ENCODE results near the gene GGN. TPM values are rescaled to one million over a fixed set of nuclear protein-coding genes. Genes with fewer than 3 reads are reported as not detected.
A peak's percentile ranks its signal among the peaks of the same experiment; 100 is the strongest.

GGN gene
- total RNA-seq, 2 donors from 2014 or later = 0.95 TPM; not detected in 1

- Mint-ChIP-seq H3K4me3 (peak overlapping the region; percentile 82), H3K9me3 (no peaks in the 10 kb centered on the region), H3K27ac (peak overlapping the region; percentile 80), H3K4me1 (peaks cover 4% of the 10 kb centered on the region), H3K36me3 (ENCODE audit: low read depth) (peaks cover 47% of the 10 kb centered on the region), H3K27me3 (no peaks in the 10 kb centered on the region)
- no peak for ATAC-seq (replicated peaks)
These were observed 14.8 kb upstream of the GGN start for GRCh38 chr19:38402623-38402966.

DNA sequence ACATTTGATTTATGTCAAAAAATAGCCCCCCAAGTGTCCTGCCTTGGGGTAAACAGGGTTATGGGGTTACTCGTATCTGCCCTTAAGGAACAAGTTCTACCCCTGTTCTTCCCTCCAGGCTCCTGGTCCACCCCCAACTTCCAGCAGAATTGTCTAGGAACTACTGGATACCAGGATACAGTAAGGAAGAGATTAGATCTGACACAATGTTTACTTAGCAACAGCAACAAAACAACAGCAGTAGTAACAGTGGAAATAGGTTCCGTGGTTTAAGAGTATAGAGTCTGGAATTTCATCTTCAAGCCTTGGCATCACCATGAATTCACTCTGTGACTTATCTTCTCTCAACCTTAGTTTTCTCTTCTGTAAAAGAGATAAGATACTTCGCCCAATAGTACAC is 13.3 kb upstream of the GGN start:
- H3K27me3 Mint-ChIP-seq = no peaks in the 10 kb centered on the region
- H3K27ac Mint-ChIP-seq = no peak overlapping the region
- H3K36me3 Mint-ChIP-seq (ENCODE audit: low read depth) = peaks cover 46% of the 10 kb centered on the region
- ATAC-seq (replicated peaks) = no peak
- H3K9me3 Mint-ChIP-seq = no peaks in the 10 kb centered on the region
- peak overlapping the region; percentile 57 for H3K4me3 Mint-ChIP-seq
- peaks cover 4% of the 10 kb centered on the region for H3K4me1 Mint-ChIP-seq

- no peak overlapping the region for H3K4me3 Mint-ChIP-seq
- H3K4me1 Mint-ChIP-seq = peaks cover 4% of the 10 kb centered on the region
- no peaks in the 10 kb centered on the region for H3K27me3 Mint-ChIP-seq
- H3K36me3 Mint-ChIP-seq (ENCODE audit: low read depth) = peaks cover 41% of the 10 kb centered on the region
- H3K27ac Mint-ChIP-seq = no peak overlapping the region
- ATAC-seq (replicated peaks) = no peak
- H3K9me3 Mint-ChIP-seq = no peaks in the 10 kb centered on the region
These were observed 12.5 kb upstream of the GGN start for GRCh38 chr19:38400361-38400760.

- Mint-ChIP-seq H3K27me3 (no peaks in the 10 kb centered on the region), H3K4me3 (no peak overlapping the region), H3K27ac (no peak overlapping the region), H3K9me3 (no peaks in the 10 kb centered on the region), H3K4me1 (peaks cover 4% of the 10 kb centered on the region), H3K36me3 (ENCODE audit: low read depth) (peaks cover 40% of the 10 kb centered on the region)
- ATAC-seq (replicated peaks) = no peak
These were observed 11.7 kb upstream of the GGN start for GRCh38 chr19:38399537-38399936.

DNA sequence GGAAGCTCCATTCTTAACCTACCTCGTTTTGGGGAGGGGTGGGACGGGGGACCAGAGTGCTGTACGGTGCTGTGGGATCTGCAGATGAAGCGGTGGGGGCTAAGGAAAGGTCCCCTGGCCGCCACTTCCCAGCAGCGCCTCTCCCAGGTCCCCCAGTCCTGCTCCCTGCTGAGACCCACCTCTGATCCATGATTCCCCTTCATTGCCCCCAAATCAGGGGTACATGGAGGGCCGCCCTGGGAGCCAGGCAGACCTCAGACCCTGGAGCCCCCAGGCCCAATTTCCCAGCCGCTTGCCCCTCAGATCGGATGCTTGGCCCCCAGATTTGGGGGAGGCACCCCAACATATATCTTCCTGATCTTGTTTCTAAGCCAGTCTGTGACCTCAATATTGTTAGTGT is 11.2 kb upstream of the GGN start:
- Mint-ChIP-seq H3K36me3 (ENCODE audit: low read depth) (peaks cover 38% of the 10 kb centered on the region), H3K27ac (no peak overlapping the region), H3K9me3 (no peaks in the 10 kb centered on the region), H3K4me1 (peaks cover 5% of the 10 kb centered on the region), H3K27me3 (no peaks in the 10 kb centered on the region), H3K4me3 (no peak overlapping the region)
- ATAC-seq (replicated peaks) = no peak

DNA sequence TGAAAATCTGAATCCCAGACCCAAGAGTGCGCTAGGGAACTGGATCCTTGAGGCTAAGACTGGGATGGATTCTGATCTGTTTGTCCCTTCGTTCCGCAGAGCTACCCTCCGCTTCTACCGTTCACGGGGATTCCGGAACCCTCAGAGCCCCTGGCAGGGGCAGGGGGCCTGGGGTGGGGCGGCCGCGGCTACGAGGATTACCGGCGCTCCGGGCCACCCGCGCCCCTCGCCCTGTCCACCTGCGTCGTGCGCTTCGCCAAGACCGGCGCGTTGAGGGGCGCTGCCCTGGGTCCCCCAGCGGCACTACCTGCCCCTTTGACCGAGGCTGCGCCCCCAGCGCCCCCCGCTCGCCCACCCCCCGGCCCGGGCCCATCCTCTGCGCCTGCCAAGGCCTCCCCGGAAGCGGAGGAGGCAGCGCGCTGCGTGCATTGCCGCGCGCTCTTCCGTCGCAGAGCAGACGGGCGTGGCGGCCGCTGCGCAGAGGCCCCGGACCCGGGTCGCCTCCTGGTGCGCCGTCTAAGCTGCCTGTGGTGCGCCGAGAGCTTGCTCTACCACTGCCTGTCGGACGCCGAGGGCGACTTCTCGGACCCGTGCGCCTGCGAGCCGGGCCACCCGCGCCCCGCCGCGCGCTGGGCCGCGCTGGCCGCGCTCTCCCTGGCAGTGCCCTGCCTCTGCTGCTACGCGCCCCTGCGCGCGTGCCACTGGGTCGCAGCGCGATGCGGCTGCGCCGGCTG is 7.7 kb upstream of the GGN start:
- ATAC-seq (replicated peaks) = peak; percentile 78
- Mint-ChIP-seq H3K4me3 (peak overlapping the region; percentile 86), H3K27ac (peak overlapping the region; percentile 80), H3K9me3 (no peaks in the 10 kb centered on the region), H3K36me3 (ENCODE audit: low read depth) (peaks cover 33% of the 10 kb centered on the region), H3K4me1 (peaks cover 15% of the 10 kb centered on the region), H3K27me3 (no peaks in the 10 kb centered on the region)

GRCh38 chr19:38394488-38394887 is 6.7 kb upstream of the GGN start:
- Mint-ChIP-seq H3K27ac (peak overlapping the region; percentile 80), H3K4me3 (peak overlapping the region; percentile 86), H3K36me3 (ENCODE audit: low read depth) (peaks cover 33% of the 10 kb centered on the region), H3K27me3 (peaks cover 4% of the 10 kb centered on the region), H3K9me3 (no peaks in the 10 kb centered on the region), H3K4me1 (peaks cover 23% of the 10 kb centered on the region)
- peak; percentile 80 for ATAC-seq (replicated peaks)

GRCh38 chr19:38392707-38393308 is 5.0 kb upstream of the GGN start:
- Mint-ChIP-seq H3K27ac (no peak overlapping the region), H3K27me3 (peaks cover 4% of the 10 kb centered on the region), H3K36me3 (ENCODE audit: low read depth) (peaks cover 38% of the 10 kb centered on the region), H3K4me1 (peaks cover 31% of the 10 kb centered on the region), H3K4me3 (no peak overlapping the region), H3K9me3 (no peaks in the 10 kb centered on the region)
- peak; percentile 18 for ATAC-seq (replicated peaks)

- Mint-ChIP-seq H3K9me3 (no peaks in the 10 kb centered on the region), H3K27ac (no peak overlapping the region), H3K27me3 (peaks cover 7% of the 10 kb centered on the region), H3K4me3 (no peak overlapping the region), H3K4me1 (peaks cover 37% of the 10 kb centered on the region), H3K36me3 (ENCODE audit: low read depth) (peaks cover 42% of the 10 kb centered on the region)
- ATAC-seq (replicated peaks) = no peak
These were observed 4.2 kb upstream of the GGN start for GRCh38 chr19:38391911-38392464.

DNA sequence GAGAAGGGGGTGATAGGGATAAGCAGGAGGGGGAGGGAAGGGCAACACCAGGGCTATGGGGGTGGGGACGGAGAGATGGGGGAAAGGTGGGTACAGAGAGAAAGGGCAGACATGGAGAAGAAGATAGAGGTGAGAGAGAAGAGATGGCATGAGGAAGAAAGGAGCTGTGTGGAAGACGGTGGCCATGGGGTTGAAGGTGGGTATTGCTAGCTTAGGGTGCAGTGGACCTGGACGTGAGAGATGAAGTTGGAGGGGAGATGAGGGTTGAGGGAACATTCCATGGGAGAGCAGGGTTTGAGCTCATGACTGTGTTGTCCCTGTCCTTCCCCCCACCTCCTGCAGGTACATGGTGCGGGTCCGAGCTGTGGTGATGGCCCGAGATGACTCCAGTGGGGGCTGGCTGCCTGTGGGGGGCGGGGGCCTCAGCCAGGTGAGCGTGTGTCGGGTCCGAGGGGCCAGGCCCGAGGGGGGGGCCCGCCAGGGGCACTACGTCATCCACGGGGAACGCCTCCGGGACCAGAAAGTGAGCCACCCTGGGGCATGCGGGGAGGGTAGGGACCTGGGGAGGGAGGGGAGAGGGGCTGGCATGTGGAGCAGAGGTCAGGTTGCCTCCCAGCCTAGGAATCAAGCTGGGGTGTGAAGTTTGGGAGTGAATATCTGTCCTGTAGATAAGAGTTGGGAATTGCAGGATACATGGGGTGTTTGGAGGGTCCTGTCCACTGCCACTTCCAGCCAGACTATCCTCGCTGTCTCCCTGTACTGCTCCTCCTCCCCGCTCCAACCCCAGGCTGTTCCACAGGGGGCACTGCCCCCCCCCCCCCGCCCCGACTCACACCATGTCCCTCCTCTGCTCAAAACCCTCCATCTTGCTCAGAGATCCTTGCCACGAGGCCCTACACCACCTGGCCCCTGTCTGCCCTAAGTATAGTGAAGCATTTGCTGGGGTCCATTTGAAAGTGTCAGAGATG is 2.4 kb upstream of the GGN start:
- Mint-ChIP-seq H3K27me3 (peaks cover 7% of the 10 kb centered on the region), H3K9me3 (no peaks in the 10 kb centered on the region), H3K4me3 (peak overlapping the region; percentile 96), H3K36me3 (ENCODE audit: low read depth) (peaks cover 32% of the 10 kb centered on the region), H3K4me1 (peaks cover 37% of the 10 kb centered on the region), H3K27ac (peak overlapping the region; percentile 74)
- no peak for ATAC-seq (replicated peaks)

DNA sequence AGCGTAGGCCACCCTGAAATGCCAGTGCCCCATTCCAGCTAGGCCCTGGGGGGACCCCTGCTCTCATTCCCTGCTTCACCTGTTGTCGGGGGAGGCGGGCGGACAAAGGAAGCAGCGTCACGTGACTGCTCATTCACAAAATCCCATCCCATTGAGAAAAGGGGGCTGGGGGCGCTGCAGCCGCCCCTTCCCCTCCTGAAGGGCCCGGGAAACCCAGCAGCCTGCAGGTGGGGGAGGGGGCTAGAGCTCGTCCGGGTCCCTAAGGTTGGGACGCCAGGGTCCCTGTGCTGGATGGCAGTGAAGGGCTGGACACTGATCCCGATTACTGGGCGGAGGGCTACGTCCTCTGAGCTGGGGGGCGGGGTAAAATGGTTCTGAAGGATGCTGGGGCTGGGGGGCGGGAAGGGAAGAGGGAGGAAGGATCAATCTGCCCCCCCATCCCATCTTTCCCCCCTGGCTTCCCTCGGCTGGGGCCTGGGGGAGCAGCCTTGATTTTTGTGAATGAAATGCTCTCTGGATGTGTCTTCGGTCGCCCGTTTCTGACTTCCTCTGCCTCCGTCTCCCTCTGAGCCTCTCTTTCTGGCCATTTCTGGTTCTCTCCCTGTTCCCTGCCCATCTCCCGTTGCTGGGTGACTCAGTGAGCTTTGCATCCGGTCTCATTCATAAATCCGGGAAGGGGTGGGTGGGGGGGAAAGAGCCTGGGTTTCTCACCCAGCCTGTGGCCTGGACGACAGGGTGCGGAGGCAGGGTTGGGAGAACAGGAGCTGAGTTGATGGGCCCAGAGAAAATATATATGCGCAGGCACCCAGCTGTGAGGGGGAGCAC is 1.5 kb upstream of the GGN start:
- Mint-ChIP-seq H3K27me3 (peaks cover 7% of the 10 kb centered on the region), H3K4me3 (peak overlapping the region; percentile 96), H3K4me1 (peaks cover 43% of the 10 kb centered on the region), H3K9me3 (no peaks in the 10 kb centered on the region), H3K27ac (peak overlapping the region; percentile 74), H3K36me3 (ENCODE audit: low read depth) (peaks cover 34% of the 10 kb centered on the region)
- ATAC-seq (replicated peaks) = peak; percentile 8

GRCh38 chr19:38388349-38389100 is 691 bp upstream of the GGN start, which contains the start of gene SPRED3:
Gene SPRED3 (plus strand): TSS chr19:38388697. CDS start chr19:38390303, 1,606 bp downstream.
- Mint-ChIP-seq H3K27ac (peak within 1 kb of the TSS; percentile 88), H3K4me1 (peaks cover 38% of the 10 kb centered on the region), H3K9me3 (no peaks in the 10 kb centered on the region), H3K27me3 (peaks cover 7% of the 10 kb centered on the region), H3K36me3 (ENCODE audit: low read depth) (peaks cover 36% of the 10 kb centered on the region), H3K4me3 (peak within 1 kb of the TSS; percentile 96)
- peak; percentile 5 for ATAC-seq (replicated peaks)

- Mint-ChIP-seq H3K36me3 (ENCODE audit: low read depth) (peaks cover 45% of the 10 kb centered on the region), H3K4me1 (peaks cover 32% of the 10 kb centered on the region), H3K27ac (peak overlapping the region; percentile 88), H3K27me3 (peaks cover 7% of the 10 kb centered on the region), H3K4me3 (peak overlapping the region; percentile 96), H3K9me3 (no peaks in the 10 kb centered on the region)
- no peak for ATAC-seq (replicated peaks)
These were observed 774 bp downstream of the GGN start for GRCh38 chr19:38386971-38387549.

All from activated T-helper 17 cell treated with anti-CD3 and anti-CD28 coated beads, Interleukin-2, amount 50 U/mL, for 72 hours (primary cell).